ENCODE measurements around the gene NEMP1. TPM values are rescaled to one million over a fixed set of nuclear protein-coding genes. Genes with fewer than 3 reads are reported as not detected.

NEMP1 gene
- total RNA-seq, 2 experiments from 2014 or later, result 7.2 to 9.9 TPM

DNA sequence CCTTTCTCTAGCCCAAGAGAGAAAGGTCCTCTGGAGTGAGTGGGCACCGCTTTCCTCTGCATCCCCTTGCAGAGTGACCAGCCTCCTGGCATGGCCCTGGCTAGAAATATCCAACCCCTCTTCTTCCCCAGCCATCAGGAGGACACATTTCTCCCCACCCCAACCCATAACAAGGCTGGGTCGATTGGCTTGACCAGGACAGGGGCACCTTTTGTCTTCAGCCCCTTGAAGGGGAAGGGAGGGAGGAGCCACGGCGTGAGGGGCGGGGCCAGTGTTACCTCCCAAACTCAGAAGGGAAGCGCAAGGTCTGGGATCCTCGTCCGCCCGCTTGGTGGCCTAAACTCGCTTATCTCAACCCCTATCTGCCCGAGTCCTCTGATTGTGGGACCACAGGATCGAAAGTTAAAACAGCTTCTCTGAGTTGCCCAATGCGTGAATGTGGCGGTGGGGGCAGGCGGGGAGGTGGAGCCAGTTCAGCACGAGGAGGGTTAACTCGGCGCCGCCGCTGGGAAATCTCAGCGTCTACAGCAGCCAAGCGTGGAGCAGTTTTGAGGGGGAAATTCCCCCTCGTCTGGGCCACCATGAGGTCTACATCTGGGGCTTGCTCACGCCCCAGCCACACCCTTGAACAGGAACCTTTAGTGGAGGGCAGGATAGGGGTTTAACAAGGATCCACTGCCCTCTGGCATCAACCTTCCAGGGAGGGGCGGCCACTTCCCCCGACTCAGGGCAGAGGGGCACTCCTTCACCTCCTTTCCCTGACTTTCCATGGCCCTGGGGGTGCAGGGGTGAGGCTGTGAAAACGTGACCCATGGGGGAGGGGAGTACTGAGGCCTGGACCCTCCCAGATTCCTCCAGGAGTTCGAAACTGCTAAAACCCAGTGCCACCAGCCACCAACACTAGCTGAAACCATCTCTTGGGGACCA, 31.8 kb upstream of the NEMP1 start:
- Mint-ChIP-seq H3K27ac (peak overlapping the region; percentile 94), H3K36me3 (ENCODE audit: low read depth) (peaks cover 63% of the 10 kb centered on the region), H3K4me3 (peak overlapping the region; percentile 96), H3K27me3 (peaks cover 4% of the 10 kb centered on the region), H3K9me3 (no peaks in the 10 kb centered on the region), H3K4me1 (ENCODE audit: low read depth) (peaks cover 54% of the 10 kb centered on the region)
- POLR2A ChIA-PET, result interaction anchor here (0.6 to 10.4 kb wide), 24 partner anchors 17 to 751 kb away, joined by 3 to 344 read pairs (median 12); partner anchors contain the start of genes BAZ2A, CDK4, DDIT3 and LRP1
- Histone ChIP-seq H3K4me3 (ENCODE audit: low read length) (peak overlapping the region; percentile 95), H3K27me3 (ENCODE audit: control insufficient read depth in 1 of 2, insufficient read depth in 2 of 2, low read length in 2 of 2) (no peaks in the 10 kb centered on the region), H3K9me3 (ENCODE audit: control insufficient read depth in 1 of 2, insufficient read depth in 1 of 2, low read length in 2 of 2) (no peaks in the 10 kb centered on the region), H3K4me1 (ENCODE audit: insufficient read depth, low read length) (peaks cover 64% of the 10 kb centered on the region), H3K36me3 (ENCODE audit: insufficient read depth, low read length) (peaks cover 33% of the 10 kb centered on the region), H3K27ac (ENCODE audit: low read depth in 1 of 2, low read length in 2 of 2) (peak overlapping the region; percentile 100)
- CTCF ChIA-PET, result interaction anchor here (1.0 to 5.1 kb wide), 12 partner anchors 8 to 474 kb away, joined by 3 to 141 read pairs (median 13); partner anchors contain the start of genes LRP1 and NAB2
- TF ChIP-seq, protein P1, sequence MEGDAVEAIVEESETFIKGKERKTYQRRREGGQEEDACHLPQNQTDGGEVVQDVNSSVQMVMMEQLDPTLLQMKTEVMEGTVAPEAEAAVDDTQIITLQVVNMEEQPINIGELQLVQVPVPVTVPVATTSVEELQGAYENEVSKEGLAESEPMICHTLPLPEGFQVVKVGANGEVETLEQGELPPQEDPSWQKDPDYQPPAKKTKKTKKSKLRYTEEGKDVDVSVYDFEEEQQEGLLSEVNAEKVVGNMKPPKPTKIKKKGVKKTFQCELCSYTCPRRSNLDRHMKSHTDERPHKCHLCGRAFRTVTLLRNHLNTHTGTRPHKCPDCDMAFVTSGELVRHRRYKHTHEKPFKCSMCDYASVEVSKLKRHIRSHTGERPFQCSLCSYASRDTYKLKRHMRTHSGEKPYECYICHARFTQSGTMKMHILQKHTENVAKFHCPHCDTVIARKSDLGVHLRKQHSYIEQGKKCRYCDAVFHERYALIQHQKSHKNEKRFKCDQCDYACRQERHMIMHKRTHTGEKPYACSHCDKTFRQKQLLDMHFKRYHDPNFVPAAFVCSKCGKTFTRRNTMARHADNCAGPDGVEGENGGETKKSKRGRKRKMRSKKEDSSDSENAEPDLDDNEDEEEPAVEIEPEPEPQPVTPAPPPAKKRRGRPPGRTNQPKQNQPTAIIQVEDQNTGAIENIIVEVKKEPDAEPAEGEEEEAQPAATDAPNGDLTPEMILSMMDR (IDR thresholded peaks at IDR 0.05), result no peak
- intact Hi-C loops (cut with DNase I, micrococcal nuclease), result loop anchor here (1.0 kb wide), 2 partner anchors 17 to 22 kb away; no protein-coding TSS in a partner anchor
- peak; percentile 22 for ATAC-seq (ENCODE audit: poor library complexity)
- peak in 13 of 14 experiments; percentile 38 to 93 (median 65) for DNase-seq

- intact Hi-C loops (cut with DNase I, micrococcal nuclease), result loop anchor here in 1 of 2 experiments (1.0 kb wide), 1 partner anchor 16 kb away; no protein-coding TSS in a partner anchor
- Mint-ChIP-seq H3K4me1 (ENCODE audit: low read depth) (peaks cover 60% of the 10 kb centered on the region), H3K9me3 (no peaks in the 10 kb centered on the region), H3K27me3 (peaks cover 4% of the 10 kb centered on the region), H3K27ac (peak overlapping the region; percentile 94), H3K36me3 (ENCODE audit: low read depth) (peaks cover 71% of the 10 kb centered on the region), H3K4me3 (peak overlapping the region; percentile 96)
- no peak for ATAC-seq (ENCODE audit: poor library complexity)
- TF ChIP-seq, protein P1 (IDR thresholded peaks at IDR 0.05), result no peak
- Histone ChIP-seq H3K27ac (ENCODE audit: low read depth in 1 of 2, low read length in 2 of 2) (peak overlapping the region; percentile 100), H3K27me3 (ENCODE audit: control insufficient read depth in 1 of 2, insufficient read depth in 2 of 2, low read length in 2 of 2) (no peaks in the 10 kb centered on the region), H3K4me3 (ENCODE audit: low read length) (peak overlapping the region; percentile 95), H3K36me3 (ENCODE audit: insufficient read depth, low read length) (peaks cover 42% of the 10 kb centered on the region), H3K9me3 (ENCODE audit: control insufficient read depth in 1 of 2, insufficient read depth in 1 of 2, low read length in 2 of 2) (no peaks in the 10 kb centered on the region), H3K4me1 (ENCODE audit: insufficient read depth, low read length) (peaks cover 68% of the 10 kb centered on the region)
- ChIA-PET POLR2A (interaction anchor here (3.0 to 10.4 kb wide), 7 partner anchors 16 to 104 kb away, joined by 9 to 344 read pairs (median 48); partner anchors contain the start of genes LRP1, NAB2, NEMP1 and ZBTB39), CTCF (interaction anchor here (0.8 to 5.1 kb wide), 4 partner anchors 8 to 67 kb away, joined by 3 to 141 read pairs (median 3); no protein-coding TSS in a partner anchor)
- DNase-seq, result no peak
Measured at GRCh38 chr12:57109207-57110103, 30.9 kb upstream of the NEMP1 start.
